ENCODE results near the gene EP400.
"Not testable (repeated sequence)": the region's sequence is repeated elsewhere in the genome, so short reads cannot be mapped to it uniquely, and the experiment has no call there.

EP400 gene

GRCh38 chr12:132024758-132025157, 75.0 kb downstream of the EP400 start:
- no peak for DNase-seq

- DNase-seq, result no peak
Measured at GRCh38 chr12:132025526-132025925, 75.8 kb downstream of the EP400 start.

- no peak for DNase-seq
Measured at GRCh38 chr12:132026061-132026795, 76.5 kb downstream of the EP400 start.

- no peak for DNase-seq
Measured at GRCh38 chr12:132026796-132027500, 77.2 kb downstream of the EP400 start.

GRCh38 chr12:132027636-132028035, 77.9 kb downstream of the EP400 start:
- no peak for DNase-seq

- DNase-seq, result no peak
Measured at GRCh38 chr12:132028111-132028510, 78.4 kb downstream of the EP400 start.

- DNase-seq, result no peak
Measured at GRCh38 chr12:132029503-132030300, 80.0 kb downstream of the EP400 start.

- no peak for DNase-seq
Measured at GRCh38 chr12:132030367-132031038, 80.8 kb downstream of the EP400 start.

- DNase-seq, result no peak
Measured at GRCh38 chr12:132033627-132034026, 83.9 kb downstream of the EP400 start.

- no peak for DNase-seq
Measured at GRCh38 chr12:132036063-132036683, 86.4 kb downstream of the EP400 start.

- no peak for DNase-seq
Measured at GRCh38 chr12:132040906-132041606, 91.3 kb downstream of the EP400 start.

- no peak for DNase-seq
Measured at GRCh38 chr12:132043216-132043615, 93.5 kb downstream of the EP400 start.

GRCh38 chr12:132043770-132044467, 94.2 kb downstream of the EP400 start:
- DNase-seq, result no peak

GRCh38 chr12:132044661-132045412, 95.1 kb downstream of the EP400 start:
- no peak for DNase-seq

GRCh38 chr12:132045751-132046150, 96.0 kb downstream of the EP400 start:
- DNase-seq, result no peak

- no peak for DNase-seq
Measured at GRCh38 chr12:132046561-132046960, 96.8 kb downstream of the EP400 start.

- DNase-seq, result not testable (repeated sequence)
Measured at GRCh38 chr12:132047630-132048029, 97.9 kb downstream of the EP400 start.

GRCh38 chr12:132049442-132049841, 99.7 kb downstream of the EP400 start:
- DNase-seq, result no peak

- DNase-seq, result no peak
Measured at GRCh38 chr12:132049876-132050275, 100.1 kb downstream of the EP400 start.

- DNase-seq, result not testable (repeated sequence)
Measured at GRCh38 chr12:132051718-132052117, 102.0 kb downstream of the EP400 start.

Measured in activated CD8-positive, alpha-beta memory T cell treated with anti-CD3 and anti-CD28 coated beads for 24 hours (primary cell).